ENCODE measurements around the gene NOP56.

NOP56 gene

GRCh38 chr20:2705931-2706645, 53.7 kb downstream of the NOP56 start:
- no peak for DNase-seq

DNA sequence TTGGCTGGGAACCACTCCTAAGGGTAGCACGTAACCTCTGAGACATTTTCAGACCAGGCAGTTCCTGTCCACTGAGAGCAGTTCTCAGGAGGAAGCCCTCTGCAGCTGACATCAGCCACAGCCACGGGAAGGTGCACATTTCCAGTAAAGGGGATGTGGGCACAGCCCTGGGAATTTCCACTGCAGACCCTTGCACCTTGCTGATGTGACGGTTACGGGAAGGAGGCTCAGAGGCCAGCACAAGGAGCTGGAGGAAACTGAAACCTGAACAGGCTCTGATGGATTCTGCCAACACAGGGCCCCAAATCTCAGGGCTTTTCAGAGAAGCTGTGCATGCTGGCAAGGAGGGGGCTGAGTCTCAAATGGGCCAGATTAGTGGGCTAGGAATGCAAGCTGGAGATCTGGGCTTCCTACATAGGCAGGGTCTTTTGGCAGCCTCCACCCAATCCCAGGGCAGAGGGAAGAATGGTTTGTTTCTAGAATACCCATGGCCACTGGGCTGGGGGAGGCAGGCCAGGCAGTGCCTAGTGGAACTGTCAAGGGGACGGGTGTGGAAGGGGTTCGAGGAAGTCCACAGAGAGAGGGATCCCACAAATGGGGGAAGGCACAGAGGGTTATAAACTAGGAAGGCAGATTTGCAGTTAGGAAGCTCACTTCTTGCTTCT, 54.4 kb downstream of the NOP56 start:
- no peak for DNase-seq

DNA sequence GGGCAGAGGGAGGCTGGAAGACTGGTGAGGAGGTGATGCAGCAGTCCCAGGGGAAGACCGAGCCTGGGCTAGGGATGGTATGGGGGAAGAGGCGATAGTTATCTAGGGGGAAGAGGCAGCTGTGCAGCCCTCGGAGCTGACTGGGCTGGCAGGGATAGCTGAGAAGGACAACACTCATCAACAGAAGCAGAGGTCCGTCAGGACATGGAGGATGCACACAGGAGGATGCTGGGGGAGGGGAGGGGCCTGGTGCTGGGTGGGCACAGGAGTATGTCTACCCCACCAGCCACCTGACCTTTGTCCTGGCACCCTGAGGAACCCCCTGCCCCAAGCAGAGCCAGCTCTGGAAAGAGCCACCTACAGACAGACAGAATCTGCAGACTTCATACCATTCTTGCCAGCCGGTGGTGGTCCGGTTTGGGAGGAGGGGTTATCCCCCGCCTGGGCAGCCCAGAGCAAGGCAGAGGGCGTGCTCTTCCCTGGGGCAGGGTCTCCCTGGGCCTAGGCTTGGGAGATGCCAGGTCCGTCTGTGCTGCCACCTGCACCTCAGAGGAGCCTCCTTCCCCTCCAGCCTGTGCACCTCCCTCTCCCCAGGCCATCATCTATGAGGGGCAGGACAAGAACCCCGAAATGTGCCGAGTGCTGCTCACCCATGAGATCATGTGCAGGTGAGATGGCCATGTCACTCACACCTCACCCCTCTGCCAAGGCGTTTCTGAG, 55.1 kb downstream of the NOP56 start:
- DNase-seq, result no peak
